ENCODE data around the gene U2AF2. TPM values are rescaled to one million over a fixed set of nuclear protein-coding genes. Genes with fewer than 3 reads are reported as not detected.

The U2AF2 gene
- polyA plus RNA-seq, 2 of the 4 experiments (the other 2 are of a cell fraction) = 157 to 302 TPM

DNA sequence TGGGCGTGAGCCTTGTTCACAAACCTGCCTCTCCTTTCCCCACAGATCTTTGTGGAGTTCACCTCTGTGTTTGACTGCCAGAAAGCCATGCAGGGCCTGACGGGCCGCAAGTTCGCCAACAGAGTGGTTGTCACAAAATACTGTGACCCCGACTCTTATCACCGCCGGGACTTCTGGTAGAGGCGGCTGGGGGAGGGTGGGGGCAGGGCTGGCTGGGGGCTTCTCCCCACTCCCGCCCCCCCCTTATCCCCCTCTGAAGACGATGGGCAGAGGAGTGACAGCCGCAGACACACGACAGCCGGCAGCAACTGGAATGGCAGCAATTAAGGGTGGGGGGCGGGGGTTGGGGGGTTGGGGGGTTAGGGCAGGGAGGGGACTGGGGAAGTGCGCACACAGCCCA lies 19.1 kb downstream of the U2AF2 start:
- WGBS (ENCODE audit: missing lambda C conversion rate) = 85% methylated on average over 9 of the region's 15 CpGs
- H3K27ac ChIP-seq = peak overlapping the region in 1 of 2 experiments; percentile 96; a peak in 3 of 6 replicates
- ATAC-seq (no peak), FAIRE-seq (no peak), DNase-seq (ENCODE audit: low read depth in 1 of 2, low spot score in 1 of 2) (no peak)
- peaks cover 65% of the 10 kb centered on the region for H3K4me1 ChIP-seq
- H3K4me2 ChIP-seq = peak overlapping the region; percentile 97
- POLR2A ChIA-PET = no interaction called here
- no peaks in the 10 kb centered on the region for H3K9me3 ChIP-seq
- TF ChIP-seq POLR2A (IDR thresholded peaks at IDR 0.05; ENCODE audit: low read length) = no peak
- TF ChIP-seq ELK1 (IDR thresholded peaks at IDR 0.05; ENCODE audit: low read depth, low read length) = no peak
- no peak for TF ChIP-seq CHD4 (IDR thresholded peaks at IDR 0.05; ENCODE audit: borderline replicate concordance)
- TF ChIP-seq PHF8 (IDR thresholded peaks at IDR 0.05; ENCODE audit: borderline replicate concordance, low read depth) = no peak
- no peak for TF ChIP-seq ESRRA (IDR thresholded peaks at IDR 0.05; ENCODE audit: borderline replicate concordance, low read length)
- TF ChIP-seq RFX5 (IDR thresholded peaks at IDR 0.05) = no peak
- TF ChIP-seq BCL3 (IDR thresholded peaks at IDR 0.05) = no peak
- no peak for TF ChIP-seq ZFP36 (IDR thresholded peaks at IDR 0.05; ENCODE audit: borderline replicate concordance, partially characterized antibody)
- CTCF ChIA-PET = interaction anchor here (1.3 kb wide), 1 partner anchor 42 kb away, joined by 4 read pairs; no protein-coding TSS in a partner anchor
- H3K4me3 ChIP-seq = peak overlapping the region; percentile 93; the same call in 1 of the 3 replicates

DNA sequence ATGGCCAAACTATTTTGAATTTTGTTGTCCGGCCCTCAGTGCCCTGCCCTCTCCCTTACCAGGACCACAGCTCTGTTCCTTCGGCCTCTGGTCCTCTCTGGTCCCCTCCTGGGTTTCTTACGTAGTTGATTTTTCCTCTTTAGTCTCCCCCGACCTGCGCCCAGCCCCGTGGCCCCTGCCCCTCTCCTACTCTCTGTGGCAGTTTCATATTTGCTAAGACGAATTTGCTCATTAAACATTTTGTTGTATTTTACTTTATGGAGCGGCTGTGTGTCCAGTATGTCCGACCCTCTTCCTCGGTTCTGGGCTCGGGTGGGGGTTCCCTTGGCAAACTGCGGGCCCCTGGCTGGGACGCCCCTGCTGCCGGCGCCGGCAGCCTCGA lies 19.6 kb downstream of the U2AF2 start:
- WGBS (ENCODE audit: missing lambda C conversion rate) = 16% methylated on average over 16 of the region's 17 CpGs
- peaks cover 60% of the 10 kb centered on the region for H3K4me1 ChIP-seq
- TF ChIP-seq FOSB (CRISPR knock-in tag; IDR thresholded peaks at IDR 0.05) = no peak
- no peak for TF ChIP-seq KDM1A (IDR thresholded peaks at IDR 0.05; ENCODE audit: low read depth)
- no peak for TF ChIP-seq PHF8 (IDR thresholded peaks at IDR 0.05; ENCODE audit: borderline replicate concordance, low read depth)
- TF ChIP-seq HOXB13 (CRISPR knock-in tag; IDR thresholded peaks at IDR 0.05; ENCODE audit: low read depth) = no peak
- TF ChIP-seq, protein P1, sequence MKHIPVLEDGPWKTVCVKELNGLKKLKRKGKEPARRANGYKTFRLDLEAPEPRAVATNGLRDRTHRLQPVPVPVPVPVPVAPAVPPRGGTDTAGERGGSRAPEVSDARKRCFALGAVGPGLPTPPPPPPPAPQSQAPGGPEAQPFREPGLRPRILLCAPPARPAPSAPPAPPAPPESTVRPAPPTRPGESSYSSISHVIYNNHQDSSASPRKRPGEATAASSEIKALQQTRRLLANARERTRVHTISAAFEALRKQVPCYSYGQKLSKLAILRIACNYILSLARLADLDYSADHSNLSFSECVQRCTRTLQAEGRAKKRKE (CRISPR knock-in tag; IDR thresholded peaks at IDR 0.05; ENCODE audit: low read depth) = no peak
- no peak for TF ChIP-seq JUN (IDR thresholded peaks at IDR 0.05)
- TF ChIP-seq RCOR1 (IDR thresholded peaks at IDR 0.05; ENCODE audit: low read depth, low read length) = no peak
- TF ChIP-seq RFX5 (IDR thresholded peaks at IDR 0.05) = no peak
- no peak for TF ChIP-seq HEYL (CRISPR knock-in tag; IDR thresholded peaks at IDR 0.05)
- no peak for TF ChIP-seq EHF (CRISPR knock-in tag; IDR thresholded peaks at IDR 0.05)
- no peak for TF ChIP-seq FOSL2 (IDR thresholded peaks at IDR 0.05)
- no peak for TF ChIP-seq FOSL2 (CRISPR knock-in tag; IDR thresholded peaks at IDR 0.05)
- TF ChIP-seq ZFP36 (IDR thresholded peaks at IDR 0.05; ENCODE audit: borderline replicate concordance, partially characterized antibody) = no peak
- no peak for TF ChIP-seq MAFK (IDR thresholded peaks at IDR 0.05; ENCODE audit: partially characterized antibody)
- TF ChIP-seq CBX8 (IDR thresholded peaks at IDR 0.05) = no peak
- ATAC-seq = peak in 1 of 2 experiments; percentile 10; a peak in 3 of 6 replicates
- H3K4me3 ChIP-seq = peak overlapping the region; percentile 93
- ChIA-PET POLR2A (interaction anchor here (0.8 kb wide), 1 partner anchor 20 kb away, joined by 3 read pairs; the partner anchor contains the start of gene U2AF2), CTCF (no interaction called here)
- H3K27ac ChIP-seq = peak overlapping the region; percentile 94 to 96
- no peaks in the 10 kb centered on the region for H3K9me3 ChIP-seq
- peak overlapping the region; percentile 97 for H3K4me2 ChIP-seq
- DNase-seq (ENCODE audit: low read depth in 1 of 2, low spot score in 1 of 2) = no peak
- no peak for FAIRE-seq
